GM18517 (cell line): ENCODE results near the gene C2CD4A.
"Not testable (repeated sequence)": the region's sequence is repeated elsewhere in the genome, so short reads cannot be mapped to it uniquely, and the experiment has no call there.

Experiments used
- ATAC-seq: cut with Tn5 transposase; IDR thresholded peaks from one replicate; pipeline ENCODE4 v1.9.1; 2021; ENCODE audit warnings: mild to moderate bottlenecking, moderate library complexity; ENCODE audit not compliant: unreplicated experiment

C2CD4A gene, protein sequence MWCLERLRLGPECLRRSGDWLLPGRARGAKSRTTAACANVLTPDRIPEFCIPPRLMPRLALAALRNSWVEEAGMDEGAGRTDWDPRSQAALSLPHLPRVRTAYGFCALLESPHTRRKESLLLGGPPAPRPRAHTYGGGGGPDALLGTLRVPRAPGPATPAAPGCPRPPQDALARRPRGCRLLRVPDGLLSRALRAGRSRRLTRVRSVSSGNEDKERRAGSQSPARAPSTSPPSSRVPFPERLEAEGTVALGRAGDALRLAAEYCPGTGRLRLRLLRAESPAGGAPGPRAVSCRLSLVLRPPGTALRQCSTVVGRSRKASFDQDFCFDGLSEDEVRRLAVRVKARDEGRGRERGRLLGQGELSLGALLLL

GRCh38 chr15:62066663-62067447, at the start of gene C2CD4A:
Gene C2CD4A, plus strand, starts transcription at chr15:62066977. Its CDS starts 637 bp downstream, at chr15:62067614.
- ATAC-seq: no peak

DNA sequence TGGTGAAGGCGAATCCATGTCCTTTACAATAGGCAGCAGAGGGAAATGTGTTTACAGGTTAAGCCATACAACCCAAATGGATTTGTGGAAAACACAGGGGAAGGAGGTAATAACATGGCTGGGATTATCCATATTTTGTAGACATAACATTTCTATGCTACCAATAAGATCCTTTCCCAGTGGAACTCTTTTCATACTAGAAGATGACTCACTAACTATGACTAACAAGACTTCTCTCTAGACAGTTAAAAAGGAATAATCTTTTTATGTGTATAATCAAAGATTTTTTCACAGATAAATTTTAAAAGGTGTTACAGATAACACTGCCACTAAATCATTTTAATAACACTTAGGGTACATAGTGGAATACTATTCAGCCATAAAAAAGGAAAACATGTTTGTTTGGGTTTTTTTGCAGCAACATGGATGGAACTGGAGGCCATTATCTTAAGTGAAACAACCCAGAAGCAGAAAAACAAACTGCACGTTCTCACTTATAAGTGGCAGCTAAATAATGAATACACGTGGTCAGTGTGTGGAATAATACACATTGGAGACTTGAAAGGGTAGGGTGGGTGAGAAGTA, 46.1 kb upstream of the C2CD4A start:
- ATAC-seq: no peak

GRCh38 chr15:62021991-62022600, 44.7 kb upstream of the C2CD4A start:
- no peak for ATAC-seq

DNA sequence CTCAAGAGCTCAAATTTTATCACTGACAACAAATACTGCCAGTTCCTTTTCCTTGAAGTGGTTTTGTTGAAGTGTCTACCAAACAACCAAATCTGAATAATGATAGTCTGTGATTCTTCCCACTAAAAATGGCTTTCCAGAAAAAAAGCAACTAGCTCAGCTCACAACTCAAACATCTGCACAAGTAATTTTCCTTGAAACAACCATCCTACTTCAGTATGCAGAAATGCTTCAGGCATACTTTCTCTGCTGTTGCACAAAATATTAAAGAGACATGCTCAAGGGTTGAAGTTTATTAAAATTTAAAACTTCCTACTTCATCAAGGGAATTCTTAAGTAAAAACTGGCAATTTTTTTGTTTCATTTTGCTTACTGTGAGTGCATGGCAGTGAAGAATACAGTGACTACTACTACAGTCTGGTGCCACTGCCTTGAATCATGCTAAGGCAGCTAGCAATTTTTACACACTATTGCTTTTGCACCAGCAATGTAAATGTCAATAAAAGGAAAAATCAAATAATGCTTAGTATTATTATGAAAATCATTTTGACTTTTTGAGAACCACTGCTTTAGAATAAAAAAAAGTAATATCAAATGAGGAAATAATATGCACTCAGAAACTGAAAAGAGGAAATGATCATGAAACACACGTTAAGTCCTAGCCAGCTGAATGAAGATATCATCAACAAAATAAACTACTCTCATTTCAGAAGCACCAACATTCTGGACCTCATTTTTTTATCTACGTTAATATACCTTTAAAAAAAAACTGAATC, 40.1 kb upstream of the C2CD4A start:
- peak; percentile 68 for ATAC-seq

- no peak for ATAC-seq
Measured at GRCh38 chr15:62027263-62027565, 39.6 kb upstream of the C2CD4A start.

GRCh38 chr15:62027916-62028315, 38.9 kb upstream of the C2CD4A start:
- ATAC-seq: no peak

GRCh38 chr15:62035256-62035924, 31.4 kb upstream of the C2CD4A start:
- no peak for ATAC-seq

DNA sequence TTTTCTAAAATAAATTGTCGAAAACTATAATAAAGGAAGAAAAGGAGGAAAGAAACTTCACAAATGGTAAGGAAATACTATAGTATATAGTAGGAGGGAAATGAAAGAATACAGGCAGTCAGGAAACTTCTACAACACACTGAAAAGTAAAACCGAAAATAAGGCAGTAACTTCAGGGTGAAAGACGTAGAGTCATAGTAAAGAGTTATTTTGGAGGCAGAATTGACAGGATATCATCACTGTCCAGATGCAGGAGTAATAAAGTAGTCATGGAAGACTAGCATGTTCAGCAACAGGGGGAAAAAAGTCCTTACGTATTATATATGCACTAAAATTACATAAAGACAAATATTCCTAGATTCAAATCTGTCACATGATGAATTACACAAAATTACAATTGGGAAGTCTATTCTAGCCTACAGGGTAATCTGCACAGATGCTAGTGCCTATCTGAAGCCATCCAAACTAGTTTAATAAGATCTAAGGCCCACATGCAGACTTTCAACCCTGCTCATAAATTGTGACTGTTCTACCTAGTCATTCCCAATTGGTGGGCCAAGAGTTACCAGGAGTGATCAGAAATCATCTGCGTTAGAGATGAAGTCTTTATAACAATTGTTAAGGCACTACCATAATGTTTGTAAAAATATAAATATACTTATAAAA, 20.6 kb upstream of the C2CD4A start:
- peak; percentile 89 for ATAC-seq

DNA sequence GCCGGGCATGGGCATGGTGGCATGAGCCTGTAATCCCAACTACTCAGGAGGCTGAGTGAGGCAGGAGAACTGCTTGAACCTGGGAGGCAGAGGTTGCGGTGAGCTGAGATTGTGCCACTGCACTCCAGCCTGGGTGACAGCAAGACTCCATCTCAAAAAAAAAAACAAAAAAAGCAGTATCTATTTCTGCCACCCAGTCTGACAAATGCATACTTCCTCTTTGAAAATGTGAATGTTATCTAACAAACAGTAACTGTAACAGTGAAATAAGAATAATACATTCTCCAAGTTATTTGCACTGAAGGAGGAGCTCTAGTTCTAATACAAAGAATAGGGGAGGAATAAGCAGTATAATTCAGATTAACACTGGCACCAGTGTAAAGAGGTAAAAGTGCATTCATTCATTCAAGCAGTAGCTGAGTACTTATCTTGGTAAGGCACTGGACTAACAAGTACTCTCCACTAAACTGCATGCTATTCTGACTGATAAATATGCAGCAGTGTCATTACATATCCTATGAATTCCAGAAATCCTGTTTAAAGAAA, 19.4 kb upstream of the C2CD4A start:
- ATAC-seq: peak; percentile 60

- not testable (repeated sequence) for ATAC-seq
Measured at GRCh38 chr15:62048254-62048653, 18.5 kb upstream of the C2CD4A start.

DNA sequence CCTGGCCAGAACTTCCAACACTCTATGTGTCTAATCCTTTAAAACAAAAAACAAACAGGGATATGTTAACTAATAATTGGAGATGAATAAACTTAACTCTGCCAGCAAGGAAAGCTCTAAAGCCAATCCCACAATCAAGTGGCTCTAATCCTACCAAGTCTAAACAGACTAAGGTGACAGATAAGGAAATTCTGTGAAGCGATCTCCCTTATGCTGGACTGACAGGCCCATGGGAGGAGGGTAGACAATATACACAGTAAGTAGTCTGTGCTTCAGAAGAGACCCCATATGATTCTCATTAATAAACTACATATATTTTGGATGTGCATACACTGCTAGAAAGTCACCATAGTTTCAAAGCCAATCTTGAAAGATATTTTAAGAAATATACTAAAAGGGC, 16.7 kb upstream of the C2CD4A start:
- ATAC-seq: no peak

DNA sequence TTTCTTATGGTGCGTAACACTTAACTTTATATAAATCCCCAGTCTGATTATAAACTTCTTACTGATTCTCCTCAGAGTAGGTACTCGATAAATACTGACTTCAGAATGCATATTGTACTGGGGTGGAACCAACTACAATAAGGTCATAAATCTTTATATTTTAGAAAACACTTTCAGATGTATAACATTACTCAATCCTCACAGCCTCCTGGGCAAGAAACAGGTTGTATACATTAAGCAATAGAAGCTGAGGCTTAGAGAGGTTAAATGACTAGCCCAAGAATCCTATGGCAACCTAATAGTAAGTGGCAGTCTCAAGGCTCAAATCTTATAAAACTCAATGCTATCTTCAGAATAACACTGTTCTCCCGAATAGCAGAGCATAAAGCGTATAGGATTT, 15.6 kb upstream of the C2CD4A start:
- no peak for ATAC-seq

DNA sequence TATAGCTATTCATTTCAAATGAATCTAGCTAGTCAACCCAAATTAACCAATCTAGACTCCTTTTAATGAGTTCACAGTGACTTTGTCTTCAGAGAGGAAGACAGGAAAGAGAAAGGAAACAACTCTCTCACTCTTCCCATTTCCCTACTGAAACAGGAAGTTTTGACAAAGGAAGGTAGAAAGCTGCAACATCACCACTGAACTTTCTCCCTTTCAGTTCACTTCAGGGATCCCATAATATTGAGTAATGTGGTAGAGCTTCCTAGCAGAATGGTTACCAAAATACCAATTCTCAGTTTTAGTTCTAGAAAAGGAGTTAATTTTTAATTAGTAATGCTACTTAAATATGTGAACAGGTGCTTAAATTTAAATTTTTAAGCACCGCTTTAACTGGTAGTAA, 14.1 kb upstream of the C2CD4A start:
- no peak for ATAC-seq

DNA sequence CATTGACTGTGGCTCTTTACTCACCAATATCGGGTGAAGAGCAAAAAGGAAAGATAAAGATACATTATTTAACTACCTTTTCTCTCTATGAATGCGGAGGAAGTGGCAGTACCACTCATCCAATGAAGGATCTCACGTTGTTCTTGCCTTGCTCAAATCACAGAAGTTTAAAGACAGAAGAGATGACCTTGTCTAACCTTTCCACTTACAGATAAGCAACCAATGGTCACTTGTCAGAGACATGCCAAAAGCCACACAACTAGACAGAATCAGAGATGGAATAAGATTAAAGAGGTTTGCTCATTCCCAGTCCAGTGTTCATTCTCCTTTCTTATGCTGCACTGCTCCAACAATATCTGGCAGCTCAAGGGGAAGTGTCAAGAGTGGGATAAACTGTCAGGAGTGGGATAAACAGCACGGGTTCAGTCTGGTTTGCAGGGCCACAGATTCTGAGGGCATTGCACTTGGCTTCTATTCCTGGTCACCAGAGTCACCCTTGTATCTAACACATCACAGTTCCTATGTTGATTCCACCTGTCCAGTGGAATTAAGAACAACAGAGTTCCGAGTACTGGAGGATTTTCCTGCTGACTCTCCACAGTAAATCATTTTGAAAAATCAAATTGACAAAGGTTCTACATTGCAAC, 13.2 kb upstream of the C2CD4A start:
- no peak for ATAC-seq

GRCh38 chr15:62054979-62055378, 11.8 kb upstream of the C2CD4A start:
- no peak for ATAC-seq

DNA sequence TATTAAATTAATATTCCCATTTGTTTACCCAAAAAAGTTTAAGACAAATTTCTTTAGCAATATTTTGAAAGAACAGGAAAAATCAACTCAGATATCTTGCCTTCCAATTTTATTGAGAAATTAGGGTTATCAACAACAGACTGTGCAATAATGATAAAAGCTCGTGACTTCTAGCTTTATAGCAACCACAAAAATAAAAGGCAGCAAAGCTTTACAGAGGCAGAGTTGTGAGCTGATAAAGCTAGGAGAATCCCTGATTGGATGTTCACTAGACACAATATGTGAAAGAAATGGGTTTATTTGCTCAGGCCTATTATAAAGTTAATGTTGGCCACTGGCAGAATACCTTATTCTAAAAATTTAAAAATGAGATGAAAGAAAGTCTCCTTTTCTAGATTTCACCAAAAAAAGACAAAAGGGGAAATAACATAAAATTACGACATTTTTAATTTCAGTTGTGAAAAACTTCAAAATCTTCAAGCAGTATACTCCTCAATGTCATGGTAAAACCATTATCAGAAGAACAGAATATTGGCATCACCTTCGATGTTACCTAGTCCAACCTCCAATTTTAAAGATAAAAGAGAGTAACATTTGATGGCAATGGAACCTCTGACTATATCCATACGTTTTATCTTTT, 9.3 kb upstream of the C2CD4A start:
- ATAC-seq: no peak

DNA sequence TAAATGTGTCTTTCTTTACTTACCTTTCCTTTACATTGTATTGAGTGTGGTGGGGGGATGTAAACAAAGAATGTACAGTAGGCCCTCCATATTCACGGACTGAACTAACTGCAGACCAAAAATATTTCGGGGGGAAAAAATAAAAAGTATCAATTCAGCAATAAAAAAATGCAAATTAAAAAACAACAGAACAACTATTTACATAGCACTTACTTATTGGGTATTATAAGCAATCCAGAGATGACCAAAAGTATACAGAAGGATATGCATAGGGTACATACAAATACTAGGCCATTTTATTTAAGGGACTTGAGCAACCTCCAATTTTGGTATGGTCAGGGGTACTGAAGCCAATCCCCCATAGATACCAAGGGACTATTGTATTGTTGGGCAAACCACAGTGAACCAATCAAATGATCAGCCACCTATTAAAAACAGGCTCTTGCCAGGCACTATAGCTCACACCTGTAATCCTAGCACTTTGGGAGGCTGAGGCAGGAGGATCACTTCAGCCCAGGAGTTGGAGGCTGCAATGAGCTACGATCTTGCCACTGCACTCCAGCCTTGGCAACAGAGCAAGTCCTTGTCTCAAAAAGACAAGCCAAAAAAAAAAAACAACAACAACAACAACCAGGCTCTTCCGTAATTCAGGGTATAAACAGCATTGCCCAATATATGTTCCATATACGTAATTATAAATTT, 8.3 kb upstream of the C2CD4A start:
- ATAC-seq: no peak
